HL-60 (cell line): ENCODE measurements around the gene TMEM143.

Source experiments
- CTCF ChIP-seq: IDR thresholded peaks from one replicate; pipeline ENCODE4 v1.5.1; 2011; ENCODE audit warnings: low read length, control low read depth, inconsistent platforms; ENCODE audit not compliant: insufficient read depth
- GABPA ChIP-seq: IDR thresholded peaks from 2 replicates; pipeline ENCODE4 v1.6.1; 2012; ENCODE audit warnings: low read depth
- POLR2AphosphoS5 ChIP-seq: IDR thresholded peaks from 2 replicates; pipeline ENCODE4 v1.6.1; 2012; ENCODE audit warnings: low read depth
- REST ChIP-seq: IDR thresholded peaks from 2 replicates; pipeline ENCODE4 v1.6.1; 2012; ENCODE audit warnings: low read depth; ENCODE audit not compliant: insufficient replicate concordance
- SPI1 ChIP-seq: IDR thresholded peaks from 2 replicates; pipeline ENCODE4 v1.6.1; 2012; ENCODE audit warnings: low read depth, mild to moderate bottlenecking, borderline replicate concordance

GRCh38 chr19:48353677-48354076 lies 10.1 kb downstream of the TMEM143 start:
- no peak for TF ChIP-seq CTCF
- no peak for TF ChIP-seq POLR2AphosphoS5
- no peak for TF ChIP-seq SPI1
- no peak for TF ChIP-seq REST
- TF ChIP-seq GABPA, result no peak
